ENCODE data around the gene SPOCK3. TPM values are rescaled to one million over a fixed set of nuclear protein-coding genes. Genes with fewer than 3 reads are reported as not detected.

The SPOCK3 gene
- total and polyA plus RNA-seq, 10 of the 15 experiments (the other 5 are each of a cell fraction or from before 2014, with no cell fraction given), result 0.06 to 0.39 (median 0.09) TPM; not detected in 5

- TF ChIP-seq ETV6 (conservative IDR thresholded peaks at IDR 0.05 in 1 of 2, IDR thresholded peaks at IDR 0.05 in 1 of 2; ENCODE audit: borderline replicate concordance in 1 of 2, low read depth in 1 of 2), result no peak
- no peak for TF ChIP-seq TBL1XR1 (IDR thresholded peaks at IDR 0.05; ENCODE audit: low read depth, low read length)
- no peak for TF ChIP-seq EED (IDR thresholded peaks at IDR 0.05; ENCODE audit: low read depth)
- no peak for TF ChIP-seq JUND (IDR thresholded peaks at IDR 0.05; ENCODE audit: low read depth, low read length)
- no peak for TF ChIP-seq NFIC (IDR thresholded peaks at IDR 0.05; ENCODE audit: low read depth, low read length)
- no peak for TF ChIP-seq SMARCA5 (IDR thresholded peaks at IDR 0.05)
- TF ChIP-seq IRF4 (IDR thresholded peaks at IDR 0.05; ENCODE audit: low read depth, low read length), result no peak
- TF ChIP-seq, protein P1, sequence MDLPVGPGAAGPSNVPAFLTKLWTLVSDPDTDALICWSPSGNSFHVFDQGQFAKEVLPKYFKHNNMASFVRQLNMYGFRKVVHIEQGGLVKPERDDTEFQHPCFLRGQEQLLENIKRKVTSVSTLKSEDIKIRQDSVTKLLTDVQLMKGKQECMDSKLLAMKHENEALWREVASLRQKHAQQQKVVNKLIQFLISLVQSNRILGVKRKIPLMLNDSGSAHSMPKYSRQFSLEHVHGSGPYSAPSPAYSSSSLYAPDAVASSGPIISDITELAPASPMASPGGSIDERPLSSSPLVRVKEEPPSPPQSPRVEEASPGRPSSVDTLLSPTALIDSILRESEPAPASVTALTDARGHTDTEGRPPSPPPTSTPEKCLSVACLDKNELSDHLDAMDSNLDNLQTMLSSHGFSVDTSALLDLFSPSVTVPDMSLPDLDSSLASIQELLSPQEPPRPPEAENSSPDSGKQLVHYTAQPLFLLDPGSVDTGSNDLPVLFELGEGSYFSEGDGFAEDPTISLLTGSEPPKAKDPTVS (IDR thresholded peaks at IDR 0.05; ENCODE audit: low read depth, low read length), result no peak
- TF ChIP-seq MEF2B (IDR thresholded peaks at IDR 0.05; ENCODE audit: partially characterized antibody, poor library complexity, severe bottlenecking), result peak; percentile 60
- TF ChIP-seq, protein P2, sequence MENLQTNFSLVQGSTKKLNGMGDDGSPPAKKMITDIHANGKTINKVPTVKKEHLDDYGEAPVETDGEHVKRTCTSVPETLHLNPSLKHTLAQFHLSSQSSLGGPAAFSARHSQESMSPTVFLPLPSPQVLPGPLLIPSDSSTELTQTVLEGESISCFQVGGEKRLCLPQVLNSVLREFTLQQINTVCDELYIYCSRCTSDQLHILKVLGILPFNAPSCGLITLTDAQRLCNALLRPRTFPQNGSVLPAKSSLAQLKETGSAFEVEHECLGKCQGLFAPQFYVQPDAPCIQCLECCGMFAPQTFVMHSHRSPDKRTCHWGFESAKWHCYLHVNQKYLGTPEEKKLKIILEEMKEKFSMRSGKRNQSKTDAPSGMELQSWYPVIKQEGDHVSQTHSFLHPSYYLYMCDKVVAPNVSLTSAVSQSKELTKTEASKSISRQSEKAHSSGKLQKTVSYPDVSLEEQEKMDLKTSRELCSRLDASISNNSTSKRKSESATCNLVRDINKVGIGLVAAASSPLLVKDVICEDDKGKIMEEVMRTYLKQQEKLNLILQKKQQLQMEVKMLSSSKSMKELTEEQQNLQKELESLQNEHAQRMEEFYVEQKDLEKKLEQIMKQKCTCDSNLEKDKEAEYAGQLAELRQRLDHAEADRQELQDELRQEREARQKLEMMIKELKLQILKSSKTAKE (IDR thresholded peaks at IDR 0.05; ENCODE audit: low read depth, poor library complexity, severe bottlenecking), result no peak
- TF ChIP-seq BMI1 (IDR thresholded peaks at IDR 0.05; ENCODE audit: borderline replicate concordance), result no peak
- no peak for TF ChIP-seq BACH1 (IDR thresholded peaks at IDR 0.05; ENCODE audit: borderline replicate concordance)
- no peak for TF ChIP-seq SREBF2 (IDR thresholded peaks at IDR 0.05; ENCODE audit: low read length)
- no peak for TF ChIP-seq SRF (IDR thresholded peaks at IDR 0.05; ENCODE audit: low read depth in 2 of 2, low read length in 2 of 2)
- TF ChIP-seq DPF2 (IDR thresholded peaks at IDR 0.05), result no peak
- TF ChIP-seq, protein P3, sequence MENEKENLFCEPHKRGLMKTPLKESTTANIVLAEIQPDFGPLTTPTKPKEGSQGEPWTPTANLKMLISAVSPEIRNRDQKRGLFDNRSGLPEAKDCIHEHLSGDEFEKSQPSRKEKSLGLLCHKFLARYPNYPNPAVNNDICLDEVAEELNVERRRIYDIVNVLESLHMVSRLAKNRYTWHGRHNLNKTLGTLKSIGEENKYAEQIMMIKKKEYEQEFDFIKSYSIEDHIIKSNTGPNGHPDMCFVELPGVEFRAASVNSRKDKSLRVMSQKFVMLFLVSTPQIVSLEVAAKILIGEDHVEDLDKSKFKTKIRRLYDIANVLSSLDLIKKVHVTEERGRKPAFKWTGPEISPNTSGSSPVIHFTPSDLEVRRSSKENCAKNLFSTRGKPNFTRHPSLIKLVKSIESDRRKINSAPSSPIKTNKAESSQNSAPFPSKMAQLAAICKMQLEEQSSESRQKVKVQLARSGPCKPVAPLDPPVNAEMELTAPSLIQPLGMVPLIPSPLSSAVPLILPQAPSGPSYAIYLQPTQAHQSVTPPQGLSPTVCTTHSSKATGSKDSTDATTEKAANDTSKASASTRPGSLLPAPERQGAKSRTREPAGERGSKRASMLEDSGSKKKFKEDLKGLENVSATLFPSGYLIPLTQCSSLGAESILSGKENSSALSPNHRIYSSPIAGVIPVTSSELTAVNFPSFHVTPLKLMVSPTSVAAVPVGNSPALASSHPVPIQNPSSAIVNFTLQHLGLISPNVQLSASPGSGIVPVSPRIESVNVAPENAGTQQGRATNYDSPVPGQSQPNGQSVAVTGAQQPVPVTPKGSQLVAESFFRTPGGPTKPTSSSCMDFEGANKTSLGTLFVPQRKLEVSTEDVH (IDR thresholded peaks at IDR 0.05; ENCODE audit: low read depth, partially characterized antibody), result no peak
- peak; percentile 24; the same call in 1 of the 2 replicates for TF ChIP-seq RAD51 (IDR thresholded peaks at IDR 0.05)
- TF ChIP-seq PML (IDR thresholded peaks at IDR 0.05; ENCODE audit: low read length), result no peak
- no peak for TF ChIP-seq RCOR1 (conservative IDR thresholded peaks at IDR 0.05; ENCODE audit: low read depth, low read length)
- no peak for TF ChIP-seq FOS (IDR thresholded peaks at IDR 0.05; ENCODE audit: borderline replicate concordance, extremely low read depth, insufficient read length)
- no peak for TF ChIP-seq CREB1 (IDR thresholded peaks at IDR 0.05; ENCODE audit: low read depth)
- no peak for TF ChIP-seq ZNF384 (IDR thresholded peaks at IDR 0.05; ENCODE audit: borderline replicate concordance, low read depth, low read length)
- TF ChIP-seq NKRF (conservative IDR thresholded peaks at IDR 0.05), result no peak
Measured at GRCh38 chr4:167100120-167100519, 134.2 kb downstream of the SPOCK3 start (continued).

Measured in GM12878 (cell line).